Left ventricle myocardium superior (tissue), 1 donor: Measurements from ENCODE around the gene OPRL1. TPM values are rescaled to one million over a fixed set of nuclear protein-coding genes. Genes with fewer than 3 reads are reported as not detected.

Source experiments
- ATAC-seq: fragments of 200-7000 bp; cut with Tn5 transposase; one replicate; pipeline ENCODE4 v1.9.1; 2020; ENCODE audit warnings: mild to moderate bottlenecking, moderate library complexity
- DNase-seq: peaks from one replicate; pipeline ENCODE4 v3.0.0-alpha.2; 2020
- intact Hi-C: fragments of 100-400 bp; cut with micrococcal nuclease; formaldehyde crosslinking; loops from one replicate; pipeline ENCODE4 v1.11.0; 2022
- total RNA-seq: library from RNA; stranded (reverse); fragmentation: NEBNext Ultra II Directional; extraction: Animal tissue kit (Norgen Biotek cat#: 25700); gene quantifications from one replicate; pipeline ENCODE4 v1.2.1, GENCODE V29; 2021
- donor health status: DM: no; HTN: yes; CAD: no; lungs with severe emphysema.

OPRL1 gene
- total RNA-seq, 1 donor from 2014 or later, result 0.27 TPM

GRCh38 chr20:64098471-64099013 is 18.7 kb downstream of the OPRL1 start:
- intact Hi-C loops, result no loop called here
- ATAC-seq (no peak), DNase-seq (no peak)

DNA sequence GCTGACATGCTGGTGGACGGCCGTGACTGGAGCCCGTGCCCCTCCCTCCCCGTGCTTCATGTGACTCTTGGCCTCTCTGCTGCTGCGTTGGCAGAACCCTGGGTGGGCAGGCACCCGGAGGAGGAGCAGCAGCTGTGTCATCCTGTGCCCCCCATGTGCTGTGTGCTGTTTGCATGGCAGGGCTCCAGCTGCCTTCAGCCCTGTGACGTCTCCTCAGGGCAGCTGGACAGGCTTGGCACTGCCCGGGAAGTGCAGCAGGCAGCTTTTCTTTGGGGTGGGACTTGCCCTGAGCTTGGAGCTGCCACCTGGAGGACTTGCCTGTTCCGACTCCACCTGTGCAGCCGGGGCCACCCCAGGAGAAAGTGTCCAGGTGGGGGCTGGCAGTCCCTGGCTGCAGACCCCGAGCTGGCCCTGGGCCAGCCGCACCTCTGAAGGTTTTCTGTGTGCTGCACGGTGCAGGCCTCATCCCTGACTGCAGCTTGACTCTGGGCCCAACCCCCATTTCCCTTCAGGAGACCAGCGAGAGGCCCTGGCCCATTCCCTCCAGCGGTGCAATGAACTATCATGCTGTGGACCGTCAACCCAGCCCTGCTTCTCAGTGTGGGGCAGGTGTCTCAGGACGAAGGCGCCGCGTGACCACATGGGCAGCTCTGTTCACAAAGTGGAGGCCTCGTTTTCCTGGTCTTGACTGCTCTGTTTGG is 19.4 kb downstream of the OPRL1 start:
- intact Hi-C loops, result no loop called here
- ATAC-seq (no peak), DNase-seq (peak; percentile 16)

DNA sequence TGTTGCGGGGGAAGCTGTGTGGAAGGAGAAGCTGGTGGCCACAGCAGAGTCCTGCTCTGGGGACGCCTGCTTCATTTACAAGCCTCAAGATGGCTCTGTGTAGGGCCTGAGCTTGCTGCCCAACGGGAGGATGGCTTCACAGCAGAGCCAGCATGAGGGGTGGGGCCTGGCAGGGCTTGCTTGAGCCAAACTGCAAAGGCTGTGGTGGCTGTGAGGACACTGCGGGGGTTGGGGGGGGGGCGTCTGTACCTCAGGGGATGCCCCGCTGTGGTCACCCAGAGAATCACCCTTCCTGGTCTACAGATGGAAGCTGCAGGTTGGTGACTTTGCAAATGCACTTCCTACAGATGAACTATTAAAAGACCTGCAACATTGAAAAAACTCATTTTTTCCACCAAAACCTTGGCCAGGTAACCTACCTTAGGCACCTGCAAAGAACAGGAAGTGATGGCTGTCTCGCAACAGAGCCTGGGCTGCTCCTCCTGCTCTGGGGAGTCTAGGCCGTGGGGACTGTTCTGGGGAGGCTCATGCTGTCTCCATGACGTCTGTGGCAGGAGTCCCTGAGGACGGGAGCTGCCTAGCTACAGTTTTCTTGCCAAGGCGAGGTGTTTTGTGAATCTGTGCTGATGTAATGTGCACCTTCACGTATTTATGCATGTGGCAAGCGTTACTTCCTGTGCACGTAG is 20.1 kb downstream of the OPRL1 start:
- intact Hi-C loops, result no loop called here
- no peak for ATAC-seq
- DNase-seq, result peak; percentile 12

DNA sequence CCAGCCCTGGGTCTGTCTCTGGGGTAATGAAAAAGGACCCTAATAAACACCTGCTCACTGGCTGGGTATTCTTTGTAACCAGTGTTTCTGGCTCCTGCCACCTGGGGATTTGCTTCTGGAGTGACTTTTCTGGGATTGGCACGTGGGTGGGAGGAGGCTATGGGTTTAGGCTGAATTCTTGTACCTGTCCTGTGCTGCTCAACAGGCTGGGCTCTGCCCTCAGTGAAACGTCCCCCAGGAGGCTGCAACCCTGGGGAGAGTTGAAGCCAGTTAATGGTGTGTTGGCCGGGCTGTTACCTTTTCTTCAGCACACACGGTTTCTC is 20.6 kb downstream of the OPRL1 start:
- ATAC-seq (no peak), DNase-seq (no peak)
- intact Hi-C loops, result no loop called here

- intact Hi-C loops, result no loop called here
- ATAC-seq (no peak), DNase-seq (peak; percentile 9)
These were observed 21.2 kb downstream of the OPRL1 start for GRCh38 chr20:64100946-64101688.

DNA sequence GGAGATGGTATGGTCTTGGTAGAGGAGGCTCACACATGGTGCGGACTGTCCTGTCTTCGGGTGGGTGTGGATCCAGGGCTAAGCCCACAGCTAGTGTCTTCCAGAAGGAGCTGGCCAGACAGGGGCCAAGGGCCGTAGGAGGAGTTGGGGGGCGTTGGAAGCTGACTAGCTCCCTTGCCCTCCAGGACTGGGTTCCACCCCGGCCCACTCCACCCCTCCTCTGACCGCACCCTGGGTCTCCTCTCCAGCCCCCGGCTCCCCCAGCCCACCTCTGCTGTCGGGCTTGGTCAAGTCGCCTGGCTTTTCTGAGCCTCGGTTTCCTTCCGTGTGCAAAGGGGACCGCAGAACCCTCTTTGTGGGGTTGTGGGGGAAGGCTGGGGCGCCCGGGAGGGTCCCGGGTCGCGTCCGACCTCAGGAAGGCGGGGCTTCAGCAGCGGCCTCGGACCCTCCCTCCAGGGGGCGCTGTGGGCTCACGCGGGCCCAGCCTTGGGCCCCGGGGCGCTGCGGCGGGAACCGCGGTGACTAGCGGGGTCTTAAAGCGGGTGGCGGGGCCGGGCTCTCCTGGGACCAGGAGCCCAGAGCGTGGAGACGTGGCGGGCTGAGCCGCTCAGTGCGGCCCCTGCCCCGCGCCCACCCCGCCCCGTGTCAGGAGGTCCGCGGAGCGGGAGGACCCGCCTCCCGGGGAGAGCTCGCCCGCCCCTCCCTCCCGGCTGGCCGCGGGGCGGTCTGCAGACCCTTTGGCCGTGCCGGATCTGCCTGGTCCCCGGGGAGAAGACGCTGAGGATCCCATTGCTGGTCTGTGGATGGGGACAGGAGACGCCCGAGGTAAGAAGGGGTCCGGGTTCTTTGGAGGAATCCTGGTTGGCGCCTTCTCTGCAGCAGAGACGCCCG is 22.1 kb downstream of the OPRL1 start:
- DNase-seq (peak; percentile 72), ATAC-seq (peak; percentile 80)
- intact Hi-C loops, result no loop called here

- ATAC-seq (peak; percentile 67), DNase-seq (peak; percentile 42)
- intact Hi-C loops, result no loop called here
These were observed 22.9 kb downstream of the OPRL1 start for GRCh38 chr20:64102647-64103354.

GRCh38 chr20:64103871-64104666 is 24.2 kb downstream of the OPRL1 start:
- ATAC-seq (no peak), DNase-seq (peak; percentile 13)
- intact Hi-C loops, result no loop called here

GRCh38 chr20:64104667-64105451 is 25.0 kb downstream of the OPRL1 start:
- ATAC-seq (no peak), DNase-seq (peak; percentile 14)
- intact Hi-C loops, result no loop called here

DNA sequence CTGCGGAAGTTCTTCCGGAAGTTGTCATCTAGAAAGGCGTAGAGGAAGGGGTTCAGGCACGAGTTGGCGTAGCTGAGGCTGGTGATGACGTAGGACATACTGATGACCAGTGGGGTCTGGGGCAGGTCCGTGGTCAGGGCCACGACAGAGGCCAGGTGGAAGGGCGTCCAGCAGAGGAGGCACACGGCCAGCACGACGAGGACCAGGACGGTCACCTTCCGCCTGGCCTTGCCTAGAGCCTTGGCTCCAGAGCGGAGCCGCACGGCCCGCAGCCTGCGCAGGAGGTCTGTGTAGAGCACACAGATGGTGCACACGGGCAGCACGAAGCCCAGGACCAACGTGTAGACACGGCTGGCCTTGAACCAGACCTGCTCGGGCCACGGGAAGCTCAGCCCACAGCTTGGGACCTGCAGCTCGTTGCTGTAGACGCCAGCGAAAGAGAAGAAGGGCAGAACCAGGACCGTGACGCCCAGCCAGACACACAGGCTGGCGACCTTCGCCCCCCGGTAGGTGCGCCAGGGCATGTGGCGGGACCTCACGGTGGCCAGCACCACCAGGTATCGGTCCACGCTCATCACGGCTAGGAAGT is 26.1 kb downstream of the OPRL1 start:
- DNase-seq, result no peak
- ATAC-seq, result no peak
- intact Hi-C loops, result no loop called here

- intact Hi-C loops, result no loop called here
- DNase-seq, result peak; percentile 22
- no peak for ATAC-seq
These were observed 26.6 kb downstream of the OPRL1 start for GRCh38 chr20:64106435-64106961.

DNA sequence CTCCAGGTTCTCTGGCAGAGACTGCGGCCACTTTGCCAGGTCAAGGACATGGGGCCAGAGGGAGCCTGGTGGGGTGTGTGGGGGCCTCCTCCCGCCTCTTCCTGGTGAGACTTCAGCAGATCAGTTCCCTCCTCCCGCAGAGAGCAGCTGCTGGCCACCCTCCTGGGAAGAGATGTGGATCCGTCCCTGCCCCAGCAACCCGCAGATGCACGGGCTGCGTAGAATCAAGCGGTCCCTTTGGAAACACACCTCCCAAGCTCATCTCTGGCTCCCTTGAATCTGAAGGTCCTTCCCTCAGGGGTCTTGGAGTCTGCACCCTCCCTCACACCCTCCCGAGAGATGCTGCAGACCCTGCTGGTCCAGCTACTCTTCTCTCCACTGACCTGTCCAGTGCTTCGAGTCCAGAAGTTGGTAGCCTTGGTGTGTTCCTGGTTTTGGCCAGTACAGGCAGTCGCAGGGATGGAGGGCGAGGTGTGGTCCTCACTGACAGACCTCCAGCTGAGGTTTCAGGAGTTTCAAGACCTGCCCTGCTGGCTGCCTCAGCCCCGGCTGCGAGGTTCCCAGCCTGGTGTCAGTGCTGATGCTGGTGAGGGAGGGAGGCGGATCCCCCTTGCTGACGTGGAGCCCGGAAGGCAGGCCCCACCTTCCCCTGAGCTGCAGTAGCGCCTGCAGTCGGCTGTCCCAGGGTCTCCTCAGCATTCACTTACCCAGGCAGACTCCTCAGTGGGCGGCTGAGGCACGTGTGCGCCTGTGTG is 27.3 kb downstream of the OPRL1 start, which contains the start of gene NPBWR2:
Gene NPBWR2 (minus strand): TSS at position 585 of the 755 bp plus-strand sequence. CDS start 734 bp downstream, outside the sequence.
- intact Hi-C loops, result no loop called here
- ATAC-seq (no peak), DNase-seq (peak; percentile 25)

GRCh38 chr20:64107736-64108457 is 28.0 kb downstream of the OPRL1 start:
- DNase-seq, result peak; percentile 15
- intact Hi-C loops, result no loop called here
- ATAC-seq, result no peak

DNA sequence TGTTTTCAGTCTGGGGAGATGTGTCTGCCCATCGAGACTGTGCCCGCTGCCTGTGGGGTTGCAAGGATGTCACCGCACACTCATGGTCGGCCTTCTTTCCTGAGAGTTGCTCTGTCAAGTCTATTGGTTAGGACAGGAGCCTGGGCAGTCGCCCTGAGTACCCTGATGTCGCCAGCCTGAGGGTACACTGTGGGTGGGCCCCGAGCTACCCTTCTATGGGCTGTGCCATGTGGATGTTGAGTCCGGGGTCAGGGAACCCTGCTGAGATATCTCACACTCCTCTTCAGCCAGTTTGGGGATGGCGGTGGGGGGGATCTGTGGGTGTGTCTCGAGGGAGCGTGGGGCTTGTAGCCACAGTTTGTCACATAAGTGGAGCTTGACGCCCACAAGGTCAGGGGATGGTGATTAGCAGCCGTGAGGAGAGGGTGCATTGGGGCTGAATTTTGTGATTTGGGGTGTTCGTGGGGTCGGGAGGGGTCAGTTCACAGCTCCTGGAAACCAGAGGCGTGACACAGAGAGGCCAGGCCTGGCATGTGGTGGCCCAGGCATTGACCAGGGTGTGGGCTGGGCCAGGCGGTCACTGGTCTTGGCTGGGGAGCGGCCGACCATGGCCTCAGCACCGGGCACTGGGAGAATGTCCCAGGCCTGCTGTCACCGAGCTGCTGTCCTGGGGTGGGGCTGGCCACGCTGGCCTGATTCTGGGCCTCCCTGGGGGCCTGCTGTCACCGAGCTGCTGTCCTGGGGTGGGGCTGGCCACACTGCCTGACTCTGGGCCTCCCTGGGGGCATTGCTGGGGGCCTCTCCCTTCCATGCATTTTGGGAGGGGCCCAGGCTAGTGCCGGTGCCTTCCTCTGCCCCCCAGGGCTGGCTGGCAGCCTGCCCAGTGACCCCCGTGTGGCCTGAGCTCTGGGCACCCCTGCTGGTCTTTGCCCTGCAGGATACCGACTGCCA is 29.1 kb downstream of the OPRL1 start:
- no peak for ATAC-seq
- intact Hi-C loops, result no loop called here

More for the DNA sequence above, 29.1 kb downstream of the OPRL1 start:
- peak; percentile 21 for DNase-seq
